HepG2 (cell line): ENCODE data around the gene MATK. TPM values are rescaled to one million over a fixed set of nuclear protein-coding genes. Genes with fewer than 3 reads are reported as not detected.
A peak's percentile ranks its signal among the peaks of the same experiment; 100 is the strongest.

ENCODE experiments used
- ASH2L ChIP-seq: fragments of 300-600, 200-600 bp; sonication (generic); IDR thresholded peaks from 2 replicates; pipeline ENCODE4 v1.7.0; 2017; ENCODE audit warnings: low read depth, mild to moderate bottlenecking, moderate library complexity, mixed read lengths, low read length; ENCODE audit not compliant: insufficient read length
- ATM ChIP-seq: fragments of 450-650 bp; IDR thresholded peaks from 2 replicates; pipeline ENCODE4 v1.7.1; 2017; ENCODE audit warnings: mild to moderate bottlenecking, borderline replicate concordance
- BHLHE40 ChIP-seq: IDR thresholded peaks from 2 replicates; pipeline ENCODE4 v1.6.1; 2011; ENCODE audit warnings: low read length, improper control_type of control experiment
- CHD4 ChIP-seq: fragments of 200-600 bp; sonication (generic); IDR thresholded peaks from 2 replicates; pipeline ENCODE4 v1.7.0; 2017; ENCODE audit warnings: mild to moderate bottlenecking, low read length, borderline replicate concordance
- FOXK1 ChIP-seq: sonication (generic); formaldehyde crosslinking; IDR thresholded peaks from 2 replicates; pipeline ENCODE4 v1.4.0; 2020; ENCODE audit warnings: low read depth, missing genetic modification reagents, borderline replicate concordance
- GATAD1 ChIP-seq: IDR thresholded peaks from 2 replicates; pipeline ENCODE4 v1.6.1; 2016; ENCODE audit warnings: missing genetic modification reagents, missing compliant biosample characterization
- MED13 ChIP-seq: sonication (generic); formaldehyde crosslinking; IDR thresholded peaks from 2 replicates; pipeline ENCODE4 v1.5.0; 2020; ENCODE audit warnings: missing genetic modification reagents
- MEIS2 ChIP-seq: sonication (generic); formaldehyde crosslinking; IDR thresholded peaks from 2 replicates; pipeline ENCODE4 v1.9.0; 2021; ENCODE audit warnings: mild to moderate bottlenecking, missing genetic modification reagents
- SETDB1 ChIP-seq: sonication (generic); formaldehyde crosslinking; IDR thresholded peaks from 2 replicates; pipeline ENCODE4 v1.5.1; 2020; ENCODE audit warnings: missing genetic modification reagents, mild to moderate bottlenecking, borderline replicate concordance
- ZNF160 ChIP-seq: sonication (generic); formaldehyde crosslinking; IDR thresholded peaks from 2 replicates; pipeline ENCODE4 v1.8.0; 2022; ENCODE audit warnings: mild to moderate bottlenecking, inconsistent platforms, missing genetic modification reagents
- ZNF557 ChIP-seq: sonication (generic); formaldehyde crosslinking; IDR thresholded peaks from 2 replicates; pipeline ENCODE4 v1.4.0; 2020; ENCODE audit warnings: missing genetic modification reagents
- ZNF629 ChIP-seq: sonication (generic); formaldehyde crosslinking; conservative IDR thresholded peaks from 2 replicates; pipeline ENCODE4 v1.5.0; 2020; ENCODE audit warnings: missing genetic modification reagents
- polyA plus RNA-seq, 8 experiments: library from polyadenylated mRNA; depleted of rRNA in 3 of 8; stranded (reverse) in 7 of 8; unstranded in 1 of 8; fragments of >200 nt; fragmentation: Illumina TruSeq in 4 of 8; extraction: Trizol in 4 of 8; gene quantifications; 2 replicates each; pipeline versions ENCODE4 v1.2.1 to v1.2.3, GENCODE V29; 2011 to 2016; ENCODE audit warnings: low read depth in 4 of 8, missing spikeins in 1 of 8, mixed read lengths in 1 of 8; ENCODE audit not compliant: insufficient read depth in 1 of 8
- total RNA-seq, 5 experiments: library from RNA; depleted of rRNA; stranded (reverse); fragments of >200 nt; fragmentation: Illumina TruSeq; extraction: Trizol; gene quantifications; 2 replicates each; pipeline ENCODE4 v1.2.3, GENCODE V29; 2016; ENCODE audit warnings: low read depth in 1 of 5
- TF ChIP-seq, protein P1 (sequence below): sonication (generic); formaldehyde crosslinking; IDR thresholded peaks from 2 replicates; pipeline ENCODE4 v1.4.0; 2020; ENCODE audit warnings: missing genetic modification reagents
- TF ChIP-seq, protein P2 (sequence below), 2 experiments: fragments of 450-650 bp in 1 of 2; sonication (generic) in 1 of 2; formaldehyde crosslinking in 1 of 2; IDR thresholded peaks; 2 replicates each; pipeline versions ENCODE4 v1.6.1 to v1.8.0; 2016 to 2022; ENCODE audit warnings: antibody characterized with exemption in 1 of 2, mild to moderate bottlenecking in 1 of 2, missing genetic modification reagents in 1 of 2

MATK gene
- total and polyA plus RNA-seq, 2 of the 13 experiments (the other 11 are each of a cell fraction or from before 2014, with no cell fraction given): 0.09 TPM; not detected in 1

DNA sequence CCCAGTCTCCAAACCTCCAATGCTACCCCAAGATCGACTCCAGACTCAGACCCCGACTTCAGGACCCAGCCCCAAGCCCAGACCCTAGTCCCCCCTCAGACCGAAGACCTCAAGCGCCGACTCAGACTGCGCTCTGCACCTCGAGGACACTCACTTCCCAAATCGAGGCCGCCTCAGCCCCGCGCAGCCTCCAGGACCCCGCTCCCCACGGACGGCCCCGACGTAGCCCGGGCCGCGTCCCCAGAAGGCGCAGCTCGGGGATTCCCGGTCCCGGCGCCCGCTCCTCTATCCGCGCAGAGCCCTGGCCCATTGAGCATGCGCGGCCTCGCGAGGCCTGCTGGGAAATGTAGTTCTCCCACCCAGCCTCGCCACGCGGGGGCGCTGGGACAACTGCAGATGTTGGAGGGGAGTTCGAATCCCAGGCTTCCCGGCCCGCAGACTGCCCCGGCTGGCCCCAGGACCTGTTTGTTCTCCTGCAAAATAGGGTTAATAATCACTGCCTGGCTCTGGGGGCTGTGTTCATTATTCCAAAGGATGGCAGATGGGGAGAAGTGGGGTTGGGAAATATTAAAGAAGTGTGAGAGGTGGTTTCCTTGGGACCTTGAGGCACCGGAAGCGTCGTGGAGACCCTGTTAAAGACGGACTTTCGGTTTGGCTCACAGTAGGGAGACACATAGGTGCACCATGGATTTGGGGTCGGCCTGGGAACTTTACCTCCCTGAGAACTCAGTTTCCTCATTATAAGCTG, 24.6 kb downstream of the MATK start, which contains the start of gene APBA3 (continued):
- TF ChIP-seq, protein P1, sequence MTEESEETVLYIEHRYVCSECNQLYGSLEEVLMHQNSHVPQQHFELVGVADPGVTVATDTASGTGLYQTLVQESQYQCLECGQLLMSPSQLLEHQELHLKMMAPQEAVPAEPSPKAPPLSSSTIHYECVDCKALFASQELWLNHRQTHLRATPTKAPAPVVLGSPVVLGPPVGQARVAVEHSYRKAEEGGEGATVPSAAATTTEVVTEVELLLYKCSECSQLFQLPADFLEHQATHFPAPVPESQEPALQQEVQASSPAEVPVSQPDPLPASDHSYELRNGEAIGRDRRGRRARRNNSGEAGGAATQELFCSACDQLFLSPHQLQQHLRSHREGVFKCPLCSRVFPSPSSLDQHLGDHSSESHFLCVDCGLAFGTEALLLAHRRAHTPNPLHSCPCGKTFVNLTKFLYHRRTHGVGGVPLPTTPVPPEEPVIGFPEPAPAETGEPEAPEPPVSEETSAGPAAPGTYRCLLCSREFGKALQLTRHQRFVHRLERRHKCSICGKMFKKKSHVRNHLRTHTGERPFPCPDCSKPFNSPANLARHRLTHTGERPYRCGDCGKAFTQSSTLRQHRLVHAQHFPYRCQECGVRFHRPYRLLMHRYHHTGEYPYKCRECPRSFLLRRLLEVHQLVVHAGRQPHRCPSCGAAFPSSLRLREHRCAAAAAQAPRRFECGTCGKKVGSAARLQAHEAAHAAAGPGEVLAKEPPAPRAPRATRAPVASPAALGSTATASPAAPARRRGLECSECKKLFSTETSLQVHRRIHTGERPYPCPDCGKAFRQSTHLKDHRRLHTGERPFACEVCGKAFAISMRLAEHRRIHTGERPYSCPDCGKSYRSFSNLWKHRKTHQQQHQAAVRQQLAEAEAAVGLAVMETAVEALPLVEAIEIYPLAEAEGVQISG (CRISPR knock-in tag): peak; percentile 90
- TF ChIP-seq SETDB1 (0 out of 2 replicates have a peak, but pooled peaks have one; percentile 43), BHLHE40 (peak; percentile 51; the same call in 1 of the 2 replicates), FOXK1 (peak; percentile 25; the same call in 1 of the 2 replicates), ZNF629 (CRISPR knock-in tag) (peak; percentile 51), GATAD1 (CRISPR knock-in tag) (peak; percentile 81), MEIS2 (CRISPR knock-in tag) (peak; percentile 23; the same call in 1 of the 2 replicates), CHD4 (peak; percentile 93), ZNF160 (CRISPR knock-in tag) (no peak; the same call in 1 of the 2 replicates), ASH2L (peak; percentile 67), ATM (no peak), MED13 (CRISPR knock-in tag) (no peak), ZNF557 (CRISPR knock-in tag) (no peak)
- TF ChIP-seq, protein P2, sequence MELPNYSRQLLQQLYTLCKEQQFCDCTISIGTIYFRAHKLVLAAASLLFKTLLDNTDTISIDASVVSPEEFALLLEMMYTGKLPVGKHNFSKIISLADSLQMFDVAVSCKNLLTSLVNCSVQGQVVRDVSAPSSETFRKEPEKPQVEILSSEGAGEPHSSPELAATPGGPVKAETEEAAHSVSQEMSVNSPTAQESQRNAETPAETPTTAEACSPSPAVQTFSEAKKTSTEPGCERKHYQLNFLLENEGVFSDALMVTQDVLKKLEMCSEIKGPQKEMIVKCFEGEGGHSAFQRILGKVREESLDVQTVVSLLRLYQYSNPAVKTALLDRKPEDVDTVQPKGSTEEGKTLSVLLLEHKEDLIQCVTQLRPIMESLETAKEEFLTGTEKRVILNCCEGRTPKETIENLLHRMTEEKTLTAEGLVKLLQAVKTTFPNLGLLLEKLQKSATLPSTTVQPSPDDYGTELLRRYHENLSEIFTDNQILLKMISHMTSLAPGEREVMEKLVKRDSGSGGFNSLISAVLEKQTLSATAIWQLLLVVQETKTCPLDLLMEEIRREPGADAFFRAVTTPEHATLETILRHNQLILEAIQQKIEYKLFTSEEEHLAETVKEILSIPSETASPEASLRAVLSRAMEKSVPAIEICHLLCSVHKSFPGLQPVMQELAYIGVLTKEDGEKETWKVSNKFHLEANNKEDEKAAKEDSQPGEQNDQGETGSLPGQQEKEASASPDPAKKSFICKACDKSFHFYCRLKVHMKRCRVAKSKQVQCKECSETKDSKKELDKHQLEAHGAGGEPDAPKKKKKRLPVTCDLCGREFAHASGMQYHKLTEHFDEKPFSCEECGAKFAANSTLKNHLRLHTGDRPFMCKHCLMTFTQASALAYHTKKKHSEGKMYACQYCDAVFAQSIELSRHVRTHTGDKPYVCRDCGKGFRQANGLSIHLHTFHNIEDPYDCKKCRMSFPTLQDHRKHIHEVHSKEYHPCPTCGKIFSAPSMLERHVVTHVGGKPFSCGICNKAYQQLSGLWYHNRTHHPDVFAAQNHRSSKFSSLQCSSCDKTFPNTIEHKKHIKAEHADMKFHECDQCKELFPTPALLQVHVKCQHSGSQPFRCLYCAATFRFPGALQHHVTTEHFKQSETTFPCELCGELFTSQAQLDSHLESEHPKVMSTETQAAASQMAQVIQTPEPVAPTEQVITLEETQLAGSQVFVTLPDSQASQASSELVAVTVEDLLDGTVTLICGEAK (IDR thresholded peaks at IDR 0.05): no peak; the same call in 1 of the 2 replicates
- TF ChIP-seq, protein P2 (CRISPR knock-in tag; IDR thresholded peaks at IDR 0.05): 0 out of 2 replicates have a peak, but pooled peaks have one; percentile 60
